ENCODE measurements around the gene CCDC68. TPM values are rescaled to one million over a fixed set of nuclear protein-coding genes. Genes with fewer than 3 reads are reported as not detected.
"Not testable (repeated sequence)": the region's sequence is repeated elsewhere in the genome, so short reads cannot be mapped to it uniquely, and the experiment has no call there.

CCDC68 gene
- total and polyA plus RNA-seq, 7 experiments from 2014 or later: 0.41 TPM; not detected in 6

GRCh38 chr18:54857499-54857898 lies 101.8 kb downstream of the CCDC68 start:
- Histone ChIP-seq H3K36me3 (ENCODE audit: control insufficient read depth in 2 of 3, insufficient read depth in 3 of 3, low read length in 3 of 3) (no peaks in the 10 kb centered on the region), H3K27me3 (ENCODE audit: control insufficient read depth in 2 of 2, insufficient read depth in 2 of 2, low read length in 2 of 2) (no peaks in the 10 kb centered on the region), H3K4me3 (ENCODE audit: low read length) (no peak overlapping the region), H3K27ac (ENCODE audit: low read depth, low read length) (no peak overlapping the region), H3K9me3 (ENCODE audit: control insufficient read depth in 2 of 3, low read length in 3 of 3) (no peaks in the 10 kb centered on the region), H3K4me1 (ENCODE audit: control insufficient read depth in 2 of 2, insufficient read depth in 2 of 2, low read length in 2 of 2) (no peaks in the 10 kb centered on the region)
- DNase-seq (no peak), ATAC-seq (no peak)
- H3K27me3 Mint-ChIP-seq: peaks cover 0 to 2% (median 0%) of the 10 kb centered on the region in 5 donors
- H3K27ac Mint-ChIP-seq: no peak overlapping the region
- H3K4me3 Mint-ChIP-seq: no peak overlapping the region
- peaks cover 0 to 7% (median 0%) of the 10 kb centered on the region in 5 donors for H3K36me3 Mint-ChIP-seq
- intact Hi-C loops (cut with micrococcal nuclease): no loop called here
- peaks cover 7 to 16% (median 8%) of the 10 kb centered on the region in 7 donors for H3K4me1 Mint-ChIP-seq
- peaks cover 0 to 1% (median 0%) of the 10 kb centered on the region in 11 donors for H3K9me3 Mint-ChIP-seq
- CTCF ChIA-PET: no interaction called here
- POLR2A ChIA-PET: no interaction called here

DNA sequence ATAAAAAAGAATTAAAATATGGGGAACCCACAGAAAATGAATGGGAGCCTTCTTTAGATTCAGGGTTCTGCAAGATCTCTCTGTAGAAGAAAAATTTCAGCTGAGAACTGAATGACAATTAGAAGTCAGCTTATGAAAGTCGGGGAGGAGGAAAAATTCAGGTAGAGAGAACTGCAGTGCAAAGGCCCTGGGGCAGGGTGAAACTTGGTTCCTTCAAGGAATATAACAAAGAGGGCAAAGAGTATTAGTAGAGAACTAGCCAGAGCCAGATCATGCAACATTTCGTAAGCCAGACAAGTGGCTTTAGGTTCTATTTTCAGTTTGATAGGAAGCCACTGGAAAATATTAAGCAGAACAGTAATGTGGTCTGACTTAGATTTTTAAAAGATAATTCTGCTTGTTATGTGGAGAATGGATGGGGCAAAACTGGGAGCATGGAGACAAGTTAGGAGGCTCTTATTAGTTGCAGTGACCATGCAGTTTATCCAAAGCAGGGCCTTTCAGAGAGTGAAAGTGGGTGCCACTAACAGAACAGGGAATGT lies 103.1 kb downstream of the CCDC68 start:
- Histone ChIP-seq H3K4me1 (ENCODE audit: control insufficient read depth in 2 of 2, insufficient read depth in 2 of 2, low read length in 2 of 2) (no peaks in the 10 kb centered on the region), H3K27me3 (ENCODE audit: control insufficient read depth in 2 of 2, insufficient read depth in 2 of 2, low read length in 2 of 2) (no peaks in the 10 kb centered on the region), H3K4me3 (ENCODE audit: low read length) (no peak overlapping the region), H3K27ac (ENCODE audit: low read depth, low read length) (no peak overlapping the region), H3K36me3 (ENCODE audit: control insufficient read depth in 2 of 3, insufficient read depth in 3 of 3, low read length in 3 of 3) (no peaks in the 10 kb centered on the region), H3K9me3 (ENCODE audit: control insufficient read depth in 2 of 3, low read length in 3 of 3) (no peaks in the 10 kb centered on the region)
- ATAC-seq (no peak), DNase-seq (no peak)
- Mint-ChIP-seq H3K27ac (no peak overlapping the region), H3K27me3 (peaks cover 0 to 4% (median 0%) of the 10 kb centered on the region in 5 donors), H3K9me3 (peaks cover 0 to 1% (median 0%) of the 10 kb centered on the region in 11 donors), H3K4me1 (peaks cover 10 to 21% (median 13%) of the 10 kb centered on the region in 7 donors), H3K4me3 (no peak overlapping the region), H3K36me3 (peaks cover 0 to 7% (median 0%) of the 10 kb centered on the region in 5 donors)
- ChIA-PET CTCF (no interaction called here), POLR2A (no interaction called here)
- intact Hi-C loops (cut with micrococcal nuclease): no loop called here

GRCh38 chr18:54855050-54855449 lies 104.2 kb downstream of the CCDC68 start:
- H3K27ac ChIP-seq (ENCODE audit: low read depth, low read length); H3K4me1 ChIP-seq (ENCODE audit: control insufficient read depth in 2 of 2, insufficient read depth in 2 of 2, low read length in 2 of 2); H3K9me3 Mint-ChIP-seq; H3K9me3 ChIP-seq (ENCODE audit: control insufficient read depth in 2 of 3, low read length in 3 of 3); ATAC-seq; DNase-seq; H3K36me3 ChIP-seq (ENCODE audit: control insufficient read depth in 2 of 3, insufficient read depth in 3 of 3, low read length in 3 of 3); H3K4me3 Mint-ChIP-seq; H3K4me3 ChIP-seq (ENCODE audit: low read length); H3K27me3 Mint-ChIP-seq; POLR2A ChIA-PET; H3K27me3 ChIP-seq (ENCODE audit: control insufficient read depth in 2 of 2, insufficient read depth in 2 of 2, low read length in 2 of 2); H3K27ac Mint-ChIP-seq; H3K36me3 Mint-ChIP-seq; intact Hi-C loops (cut with micrococcal nuclease); CTCF ChIA-PET: not testable (repeated sequence)
- peaks cover 10 to 17% (median 13%) of the 10 kb centered on the region in 7 donors for H3K4me1 Mint-ChIP-seq

DNA sequence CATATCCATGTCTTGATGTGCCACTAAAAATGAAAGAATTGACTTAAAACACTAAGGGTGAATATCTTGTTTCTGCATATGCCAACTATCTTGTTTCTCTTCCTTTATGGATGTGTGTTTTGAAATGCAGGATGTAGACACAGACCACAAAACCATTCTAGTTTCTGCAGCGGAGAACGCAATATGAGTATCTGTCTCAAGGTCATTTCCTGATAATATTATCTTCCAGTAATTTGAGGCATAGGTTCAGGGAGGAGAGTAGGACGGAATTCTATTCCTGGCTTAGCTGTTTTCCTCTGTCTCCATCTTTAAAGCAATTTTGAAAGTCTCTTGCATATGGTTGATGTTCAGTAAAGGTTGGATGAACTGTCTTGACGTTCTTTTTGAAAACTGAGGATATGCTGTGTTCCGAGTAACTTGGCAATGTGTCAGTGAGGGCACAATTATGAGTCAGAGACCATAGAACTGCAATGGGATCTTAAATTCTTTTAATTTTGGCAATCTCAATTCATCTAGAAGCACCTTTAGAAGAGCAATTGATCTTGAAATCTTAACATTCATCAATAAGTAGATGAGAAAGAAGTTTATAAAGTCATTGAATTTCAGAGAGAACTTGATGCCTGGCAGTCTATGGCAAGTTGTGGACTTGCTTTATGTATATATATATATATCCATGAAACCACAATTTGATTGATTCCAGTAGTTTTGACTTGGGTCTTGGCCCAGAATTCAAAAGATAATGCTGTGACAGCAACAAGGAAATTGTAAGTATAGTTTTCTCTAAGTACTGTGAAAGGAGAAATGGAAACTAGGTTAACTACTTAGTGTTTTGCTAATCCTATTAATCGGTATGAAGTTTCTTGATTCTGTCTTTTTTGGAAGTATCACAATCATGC lies 106.2 kb downstream of the CCDC68 start:
- CTCF ChIA-PET: no interaction called here
- Histone ChIP-seq H3K9me3 (ENCODE audit: control insufficient read depth in 2 of 3, low read length in 3 of 3) (no peaks in the 10 kb centered on the region), H3K27me3 (ENCODE audit: control insufficient read depth in 2 of 2, insufficient read depth in 2 of 2, low read length in 2 of 2) (no peaks in the 10 kb centered on the region), H3K4me3 (ENCODE audit: low read length) (no peak overlapping the region), H3K36me3 (ENCODE audit: control insufficient read depth in 2 of 3, insufficient read depth in 3 of 3, low read length in 3 of 3) (no peaks in the 10 kb centered on the region), H3K27ac (ENCODE audit: low read depth, low read length) (no peak overlapping the region), H3K4me1 (ENCODE audit: control insufficient read depth in 2 of 2, insufficient read depth in 2 of 2, low read length in 2 of 2) (no peaks in the 10 kb centered on the region)
- intact Hi-C loops (cut with micrococcal nuclease): no loop called here
- Mint-ChIP-seq H3K4me1 (peaks cover 10 to 17% (median 13%) of the 10 kb centered on the region in 7 donors), H3K4me3 (peak overlapping the region in 7 of 10 donors; percentile 1 to 34 (median 17)), H3K9me3 (no peaks in the 10 kb centered on the region), H3K27me3 (peaks cover 0 to 4% (median 0%) of the 10 kb centered on the region in 5 donors), H3K36me3 (peaks cover 0 to 3% (median 0%) of the 10 kb centered on the region in 5 donors), H3K27ac (no peak overlapping the region)
- no peak for DNase-seq
- POLR2A ChIA-PET: no interaction called here
- peak; percentile 54 for ATAC-seq

Other genes with a start within 250 kb of the CCDC68 start
- gene RAB27B, start 131.0 kb downstream of the CCDC68 start, total RNA-seq: 1 to 10 TPM; 1.3 to 6.4 (median 1.6) TPM
- 1 to 10 TPM in 1 of 2 donors, under 1 TPM in 1; 0.77 to 1.3 TPM for gene RAB27B, start 131.0 kb downstream of the CCDC68 start, polyA plus RNA-seq

Measured in naive thymus-derived CD4-positive, alpha-beta T cell (primary cell).